BLaER1 (cell line): ENCODE measurements around the gene PI4KA.

Experiments
- H3K27ac ChIP-seq: shearing (Covaris generic); formaldehyde crosslinking; 2 replicates; pipeline ENCODE4 v1.8.1; 2022
- H3K27me3 ChIP-seq: shearing (Covaris generic); formaldehyde crosslinking; 2 replicates; pipeline ENCODE4 v1.8.1; 2022
- H3K36me3 ChIP-seq: shearing (Covaris generic); formaldehyde crosslinking; 2 replicates; pipeline ENCODE4 v1.8.1; 2022
- H3K4me1 ChIP-seq: shearing (Covaris generic); formaldehyde crosslinking; 2 replicates; pipeline ENCODE4 v1.8.1; 2022
- H3K4me2 ChIP-seq: shearing (Covaris generic); formaldehyde crosslinking; 2 replicates; pipeline ENCODE4 v1.8.1; 2022
- H3K4me3 ChIP-seq: shearing (Covaris generic); formaldehyde crosslinking; 2 replicates; pipeline ENCODE4 v1.8.1; 2022
- H3K9ac ChIP-seq: shearing (Covaris generic); formaldehyde crosslinking; 2 replicates; pipeline ENCODE4 v1.8.1; 2022
- H3K9me3 ChIP-seq: shearing (Covaris generic); formaldehyde crosslinking; 2 replicates; pipeline ENCODE4 v1.8.1; 2022
- H4K20me1 ChIP-seq: shearing (Covaris generic); formaldehyde crosslinking; 2 replicates; pipeline ENCODE4 v1.8.1; 2022
- Cebpa-rat ChIP-seq: shearing (Covaris generic); IDR thresholded peaks from 2 replicates; pipeline ENCODE4 v1.8.1; 2022

Gene PI4KA

GRCh38 chr22:20818471-20818870 is 40.1 kb downstream of the PI4KA start:
- peaks cover 97% of the 10 kb centered on the region for H3K36me3 ChIP-seq
- no peaks in the 10 kb centered on the region for H4K20me1 ChIP-seq
- no peak overlapping the region for H3K4me3 ChIP-seq
- no peak overlapping the region for H3K4me2 ChIP-seq
- H3K9me3 ChIP-seq: no peaks in the 10 kb centered on the region
- no peaks in the 10 kb centered on the region for H3K27me3 ChIP-seq
- TF ChIP-seq Cebpa-rat: no peak
- H3K9ac ChIP-seq: no peak overlapping the region
- H3K27ac ChIP-seq: no peak overlapping the region
- no peaks in the 10 kb centered on the region for H3K4me1 ChIP-seq

GRCh38 chr22:20816559-20816958 is 42.1 kb downstream of the PI4KA start:
- Histone ChIP-seq H3K4me2 (no peak overlapping the region), H3K27ac (no peak overlapping the region), H3K4me1 (peaks cover under 1% of the 10 kb centered on the region; the same call in 1 of the 2 replicates), H3K36me3 (peaks cover 99% of the 10 kb centered on the region), H3K9ac (no peak overlapping the region), H4K20me1 (no peaks in the 10 kb centered on the region), H3K4me3 (no peak overlapping the region), H3K27me3 (no peaks in the 10 kb centered on the region), H3K9me3 (no peaks in the 10 kb centered on the region)
- no peak for TF ChIP-seq Cebpa-rat

- no peak for TF ChIP-seq Cebpa-rat
- peaks cover 99% of the 10 kb centered on the region for H3K36me3 ChIP-seq
Measured at GRCh38 chr22:20815477-20816050, 43.0 kb downstream of the PI4KA start.

GRCh38 chr22:20814221-20814808 is 44.3 kb downstream of the PI4KA start:
- no peak for TF ChIP-seq Cebpa-rat
- no peak overlapping the region for H3K27ac ChIP-seq
- H3K4me2 ChIP-seq: no peak overlapping the region
- H3K36me3 ChIP-seq: peaks cover 98% of the 10 kb centered on the region
- no peak overlapping the region for H3K4me3 ChIP-seq
- no peaks in the 10 kb centered on the region for H3K27me3 ChIP-seq
- peaks cover 22% of the 10 kb centered on the region for H3K4me1 ChIP-seq
- H3K9ac ChIP-seq: no peak overlapping the region
- peaks cover 5% of the 10 kb centered on the region for H4K20me1 ChIP-seq
- H3K9me3 ChIP-seq: no peaks in the 10 kb centered on the region

More at GRCh38 chr22:20815477-20816050, 43.0 kb downstream of the PI4KA start:
- H3K4me3 ChIP-seq: no peak overlapping the region
- no peaks in the 10 kb centered on the region for H3K9me3 ChIP-seq
- H3K4me2 ChIP-seq: no peak overlapping the region
- no peaks in the 10 kb centered on the region for H4K20me1 ChIP-seq
- H3K27ac ChIP-seq: no peak overlapping the region
- H3K27me3 ChIP-seq: no peaks in the 10 kb centered on the region
- H3K9ac ChIP-seq: no peak overlapping the region
- H3K4me1 ChIP-seq: peaks cover 10% of the 10 kb centered on the region

GRCh38 chr22:20813056-20813455 is 45.6 kb downstream of the PI4KA start:
- H3K4me3 ChIP-seq: no peak overlapping the region
- H4K20me1 ChIP-seq: peaks cover 18% of the 10 kb centered on the region
- H3K27me3 ChIP-seq: no peaks in the 10 kb centered on the region
- H3K4me1 ChIP-seq: peaks cover 35% of the 10 kb centered on the region
- no peak for TF ChIP-seq Cebpa-rat
- H3K27ac ChIP-seq: no peak overlapping the region
- no peaks in the 10 kb centered on the region for H3K9me3 ChIP-seq
- no peak overlapping the region for H3K4me2 ChIP-seq
- peaks cover 88% of the 10 kb centered on the region for H3K36me3 ChIP-seq
- no peak overlapping the region for H3K9ac ChIP-seq

GRCh38 chr22:20811971-20812660 is 46.5 kb downstream of the PI4KA start:
- H3K4me1 ChIP-seq: peaks cover 43% of the 10 kb centered on the region
- TF ChIP-seq Cebpa-rat: no peak

GRCh38 chr22:20811171-20811570 is 47.4 kb downstream of the PI4KA start:
- H3K9ac ChIP-seq: no peak overlapping the region
- peaks cover 88% of the 10 kb centered on the region for H3K36me3 ChIP-seq
- H3K4me2 ChIP-seq: no peak overlapping the region
- H3K9me3 ChIP-seq: no peaks in the 10 kb centered on the region
- H3K27me3 ChIP-seq: no peaks in the 10 kb centered on the region
- peaks cover 18% of the 10 kb centered on the region for H4K20me1 ChIP-seq
- H3K4me1 ChIP-seq: peaks cover 43% of the 10 kb centered on the region
- TF ChIP-seq Cebpa-rat: no peak
- H3K27ac ChIP-seq: no peak overlapping the region
- no peak overlapping the region for H3K4me3 ChIP-seq

More at GRCh38 chr22:20811971-20812660, 46.5 kb downstream of the PI4KA start:
- Histone ChIP-seq H3K27me3 (no peaks in the 10 kb centered on the region), H4K20me1 (peaks cover 18% of the 10 kb centered on the region), H3K9me3 (no peaks in the 10 kb centered on the region), H3K36me3 (peaks cover 88% of the 10 kb centered on the region), H3K4me3 (no peak overlapping the region), H3K27ac (no peak overlapping the region), H3K4me2 (no peak overlapping the region), H3K9ac (no peak overlapping the region)

- Histone ChIP-seq H3K9me3 (no peaks in the 10 kb centered on the region), H3K4me3 (no peak overlapping the region), H3K4me1 (peaks cover 43% of the 10 kb centered on the region), H3K9ac (no peak overlapping the region), H3K27me3 (no peaks in the 10 kb centered on the region), H3K4me2 (no peak overlapping the region), H4K20me1 (peaks cover 18% of the 10 kb centered on the region), H3K27ac (no peak overlapping the region), H3K36me3 (peaks cover 88% of the 10 kb centered on the region)
- TF ChIP-seq Cebpa-rat: no peak
Measured at GRCh38 chr22:20810645-20811044, 48.0 kb downstream of the PI4KA start.

- Histone ChIP-seq H3K36me3 (peaks cover 88% of the 10 kb centered on the region), H3K4me2 (peak overlapping the region; percentile 69), H3K9ac (peak overlapping the region; percentile 30; the same call in 1 of the 2 replicates), H4K20me1 (peaks cover 18% of the 10 kb centered on the region), H3K27me3 (no peaks in the 10 kb centered on the region), H3K4me1 (peaks cover 43% of the 10 kb centered on the region), H3K9me3 (no peaks in the 10 kb centered on the region), H3K4me3 (no peak overlapping the region), H3K27ac (peak overlapping the region; percentile 61)
- no peak for TF ChIP-seq Cebpa-rat
Measured at GRCh38 chr22:20809538-20810185, 48.9 kb downstream of the PI4KA start.

GRCh38 chr22:20808844-20809243 is 49.8 kb downstream of the PI4KA start:
- Histone ChIP-seq H3K4me1 (peaks cover 43% of the 10 kb centered on the region), H3K4me3 (no peak overlapping the region)
- no peak for TF ChIP-seq Cebpa-rat

More at GRCh38 chr22:20808844-20809243, 49.8 kb downstream of the PI4KA start:
- Histone ChIP-seq H3K27me3 (no peaks in the 10 kb centered on the region), H3K36me3 (peaks cover 88% of the 10 kb centered on the region), H3K9me3 (no peaks in the 10 kb centered on the region), H4K20me1 (peaks cover 26% of the 10 kb centered on the region), H3K4me2 (peak overlapping the region; percentile 69), H3K27ac (peak overlapping the region; percentile 61; the same call in 1 of the 2 replicates), H3K9ac (no peak overlapping the region)
